NCI-H2196 (cell line): ENCODE measurements around the gene ABCA2.
A peak's percentile ranks its signal among the peaks of the same experiment; 100 is the strongest.

Source experiments
- DNase-seq: peaks from one replicate; lab custom pipeline; 2025; ENCODE audit not compliant: unreplicated experiment; lab: John Stamatoyannopoulos, UW

ABCA2 gene

DNA sequence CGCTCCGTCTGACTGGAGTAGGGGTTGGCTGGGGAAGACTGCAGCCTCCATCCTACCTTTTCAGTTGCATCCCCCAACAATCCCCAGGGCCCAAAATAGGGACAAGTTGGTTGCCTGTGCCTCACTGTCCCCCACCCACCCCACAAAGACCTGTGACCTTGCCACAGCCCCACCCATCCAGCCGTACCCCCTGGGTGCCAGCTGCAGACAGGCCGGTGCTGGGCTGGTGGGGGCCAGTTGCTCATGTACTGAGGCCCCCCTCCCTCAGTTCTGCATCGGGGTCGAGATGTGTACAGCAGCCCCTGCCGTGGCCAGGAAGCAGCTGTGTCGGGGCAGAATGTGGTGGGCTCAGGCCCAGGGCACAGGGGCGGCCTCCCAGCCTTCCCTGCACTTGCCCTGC lies 44.9 kb downstream of the ABCA2 start:
- no peak for DNase-seq

DNA sequence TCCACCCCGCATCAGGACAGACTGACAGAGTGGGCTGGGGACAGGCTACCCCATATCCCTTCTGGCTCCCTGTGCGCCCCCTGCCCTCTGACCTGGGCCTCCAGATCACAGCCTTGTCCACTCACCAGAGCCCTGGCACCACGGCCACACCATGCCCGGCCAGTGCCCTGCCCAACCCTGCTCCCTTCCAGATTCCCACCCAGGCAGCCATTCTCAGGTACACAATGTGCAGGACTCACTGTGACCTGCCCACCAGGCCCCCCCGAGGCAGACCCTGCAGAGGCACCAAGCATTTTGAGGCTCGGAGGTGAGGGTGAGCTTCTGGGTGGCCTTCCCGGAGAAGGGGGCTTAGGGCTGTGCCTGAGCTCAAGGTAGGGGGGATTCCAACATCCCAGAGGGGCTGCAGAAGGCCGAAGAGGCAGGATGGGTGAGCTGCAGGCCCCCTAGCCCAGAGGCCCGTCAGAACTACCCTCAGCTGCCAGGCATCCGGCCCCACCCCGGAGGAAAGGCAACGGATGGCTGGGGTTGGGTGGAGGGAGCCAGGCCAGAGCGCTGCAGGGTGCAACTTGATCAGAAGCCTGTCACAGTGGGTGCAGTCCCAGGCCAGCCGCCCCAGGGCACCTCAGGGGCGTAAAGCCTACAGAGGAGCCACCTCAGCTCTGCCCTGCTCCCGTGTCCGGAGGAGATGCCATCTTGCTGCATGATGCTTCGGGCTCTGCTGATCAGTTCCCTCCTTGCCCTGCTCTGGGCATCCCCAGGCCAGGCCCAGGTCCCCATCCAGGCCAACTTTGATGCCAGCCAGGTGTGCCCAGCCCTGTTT lies 45.6 kb downstream of the ABCA2 start, which contains the start of gene LCNL1:
TSS of gene LCNL1 (plus strand) at position 762 of the 820 bp plus-strand sequence. CDS start 594 bp downstream, outside the sequence.
- no peak for DNase-seq

DNA sequence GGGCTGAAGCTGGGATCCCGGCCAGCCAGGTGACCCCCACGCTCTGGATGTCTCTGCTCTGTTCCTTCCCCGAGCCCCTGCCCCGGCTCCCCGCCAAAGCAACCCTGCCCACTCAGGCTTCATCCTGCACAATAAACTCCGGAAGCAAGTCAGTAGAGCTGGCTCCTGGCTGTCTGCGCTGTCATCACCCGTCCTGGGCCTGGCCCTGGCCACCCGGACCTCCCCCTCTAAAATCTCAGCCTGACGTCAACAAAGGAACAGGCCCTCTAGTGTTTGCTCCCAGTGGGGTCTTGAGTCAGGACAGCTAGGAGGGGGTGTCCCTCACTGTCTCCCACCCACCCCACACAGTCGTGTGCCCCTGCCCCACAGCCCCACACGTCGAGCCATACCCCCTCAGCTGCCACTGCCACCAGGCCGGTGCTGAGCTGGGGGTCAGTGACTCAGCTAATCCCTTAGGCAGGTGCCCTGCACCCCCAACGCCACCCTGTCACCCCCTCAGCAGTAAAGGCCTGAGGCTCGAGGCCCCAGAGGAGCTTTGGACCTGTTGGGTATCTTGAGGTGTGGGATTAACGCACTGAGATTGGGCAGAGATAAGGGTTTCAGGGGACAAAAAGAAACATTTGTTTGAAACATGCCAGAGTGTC lies 46.3 kb downstream of the ABCA2 start:
- no peak for DNase-seq

DNA sequence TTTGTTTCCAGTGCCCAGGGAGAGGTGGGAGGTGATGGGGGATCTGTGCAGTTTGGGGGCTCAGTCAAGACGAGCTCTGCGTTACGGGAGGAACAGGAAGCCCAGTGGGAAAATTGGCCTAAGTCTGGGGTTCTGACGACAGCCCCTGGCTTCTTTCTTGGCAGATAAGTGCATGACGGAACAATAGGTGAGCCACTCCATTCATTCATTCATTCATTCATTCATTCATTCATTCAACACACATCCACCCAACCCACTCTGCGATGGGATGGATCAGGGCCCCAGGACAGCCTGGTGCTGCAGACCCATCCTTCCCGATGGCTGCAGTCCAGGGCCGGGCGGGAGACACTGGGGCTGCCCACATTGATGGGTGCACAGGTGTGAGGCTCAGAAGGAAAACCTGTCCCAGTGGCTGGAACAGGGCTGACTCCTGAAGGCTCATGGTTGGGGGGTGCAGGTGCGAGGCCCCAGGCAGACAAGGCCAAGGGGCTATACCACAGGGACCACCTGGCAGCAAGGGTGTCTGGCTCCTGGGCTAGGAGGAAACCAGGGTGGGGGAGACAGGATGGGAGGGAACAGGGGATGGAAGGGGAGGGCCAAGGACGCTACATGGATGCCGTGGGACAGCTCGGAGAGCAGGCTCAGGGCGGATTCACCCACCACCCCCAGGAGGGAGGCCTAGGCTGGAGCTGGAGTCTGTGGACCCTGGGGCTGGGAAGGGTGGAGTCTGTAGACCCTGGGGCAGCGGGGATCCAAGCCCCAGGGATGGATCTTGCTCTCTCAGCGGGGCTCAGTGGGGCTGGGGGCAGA lies 47.2 kb downstream of the ABCA2 start:
- DNase-seq, result no peak

DNA sequence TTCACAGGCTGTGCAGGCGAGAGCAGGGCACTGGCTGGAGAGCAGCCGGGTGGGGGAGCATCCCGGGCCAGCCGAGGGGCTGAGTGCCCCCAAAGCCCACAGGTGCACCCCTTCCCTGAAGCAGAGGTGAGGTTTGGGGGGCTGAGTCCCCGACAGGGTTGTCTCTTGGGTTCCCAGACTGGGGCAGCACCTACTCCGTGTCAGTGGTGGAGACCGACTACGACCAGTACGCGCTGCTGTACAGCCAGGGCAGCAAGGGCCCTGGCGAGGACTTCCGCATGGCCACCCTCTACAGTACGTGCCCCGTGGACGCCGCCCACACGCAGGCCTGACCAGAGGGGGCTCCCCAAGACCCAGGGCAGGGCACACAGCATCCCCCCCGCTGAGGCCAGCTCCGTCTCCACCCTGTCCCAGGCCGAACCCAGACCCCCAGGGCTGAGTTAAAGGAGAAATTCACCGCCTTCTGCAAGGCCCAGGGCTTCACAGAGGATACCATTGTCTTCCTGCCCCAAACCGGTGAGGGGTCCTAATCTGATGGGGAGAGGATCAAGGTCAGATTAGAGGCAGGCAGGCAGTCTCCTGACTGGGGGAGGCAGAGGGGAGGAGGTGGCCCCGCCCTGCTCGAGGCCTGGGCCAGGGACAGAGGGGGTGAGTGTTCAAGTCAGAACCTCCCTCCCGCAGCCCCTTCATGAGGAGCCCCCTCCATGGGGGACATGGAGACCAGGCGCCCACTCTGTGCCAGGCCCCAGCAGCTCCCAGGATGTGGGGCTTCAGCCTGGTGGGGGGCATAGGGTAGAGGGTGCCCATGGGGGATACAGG lies 48.1 kb downstream of the ABCA2 start:
- no peak for DNase-seq

DNA sequence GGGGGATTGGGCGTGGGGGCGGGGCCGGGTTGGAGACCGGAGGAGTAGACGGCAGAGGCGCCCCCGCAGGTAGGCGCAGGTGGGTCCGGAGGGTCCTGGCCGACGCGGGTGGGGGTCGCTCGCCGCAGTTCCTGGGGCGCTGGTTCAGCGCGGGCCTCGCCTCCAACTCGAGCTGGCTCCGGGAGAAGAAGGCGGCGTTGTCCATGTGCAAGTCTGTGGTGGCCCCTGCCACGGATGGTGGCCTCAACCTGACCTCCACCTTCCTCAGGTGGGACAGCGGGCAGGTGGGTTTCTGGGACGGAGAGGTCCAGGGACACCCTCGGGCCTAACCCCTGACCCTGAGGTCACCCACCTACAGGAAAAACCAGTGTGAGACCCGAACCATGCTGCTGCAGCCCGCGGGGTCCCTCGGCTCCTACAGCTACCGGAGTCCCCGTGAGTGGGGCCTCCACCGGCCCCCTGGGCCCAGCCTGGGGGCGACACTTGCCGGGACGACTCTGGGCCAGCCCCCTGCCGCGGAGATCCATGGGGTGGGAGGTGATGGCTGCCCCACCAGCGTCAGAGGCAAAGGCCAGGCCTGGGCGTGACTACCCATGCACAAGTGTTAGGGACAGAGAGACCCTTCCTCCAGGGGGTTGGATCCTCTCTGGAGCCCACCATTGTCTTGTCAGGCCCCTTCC lies 49.0 kb downstream of the ABCA2 start:
- DNase-seq, result no peak

DNA sequence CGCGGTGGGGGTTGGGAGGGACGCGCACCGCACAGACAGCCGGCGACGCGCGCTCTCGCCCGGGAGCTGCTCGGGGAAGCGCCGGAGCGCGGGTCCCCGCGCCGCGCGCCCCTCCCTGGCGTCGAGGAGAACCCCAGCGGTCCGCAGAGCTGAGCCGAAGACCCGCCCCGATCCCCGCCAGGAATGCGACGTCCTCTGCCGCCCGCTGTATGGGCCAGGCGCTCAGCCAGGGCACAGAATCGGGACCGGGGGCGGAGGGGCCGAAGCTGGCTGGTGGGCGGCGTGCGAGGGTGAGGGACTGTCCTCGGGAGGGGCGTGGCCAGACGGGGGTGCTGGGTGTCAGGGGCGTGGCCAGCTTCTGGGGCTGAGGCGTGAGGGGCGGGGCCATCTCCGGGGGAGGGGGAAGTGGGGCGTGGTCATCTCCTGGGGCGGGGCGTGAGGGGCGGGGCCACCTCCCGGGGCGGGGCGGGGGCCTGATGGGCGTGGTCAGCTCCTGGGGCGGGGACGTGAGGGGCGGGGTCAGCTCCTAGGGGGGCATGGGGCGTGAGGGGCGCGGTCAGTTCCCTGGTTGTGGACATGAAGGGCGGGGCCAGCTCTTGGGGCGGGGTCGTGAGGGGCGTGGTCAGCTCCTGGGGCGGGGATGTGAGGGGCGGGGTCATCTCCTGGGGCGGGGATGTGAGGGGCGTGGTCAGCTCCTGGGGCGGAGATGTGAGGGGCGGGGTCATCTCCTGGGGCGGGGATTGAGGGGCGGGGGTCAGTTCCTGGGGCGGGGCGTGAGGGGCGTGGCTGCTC lies 49.8 kb downstream of the ABCA2 start:
- DNase-seq, result peak; percentile 81

DNA sequence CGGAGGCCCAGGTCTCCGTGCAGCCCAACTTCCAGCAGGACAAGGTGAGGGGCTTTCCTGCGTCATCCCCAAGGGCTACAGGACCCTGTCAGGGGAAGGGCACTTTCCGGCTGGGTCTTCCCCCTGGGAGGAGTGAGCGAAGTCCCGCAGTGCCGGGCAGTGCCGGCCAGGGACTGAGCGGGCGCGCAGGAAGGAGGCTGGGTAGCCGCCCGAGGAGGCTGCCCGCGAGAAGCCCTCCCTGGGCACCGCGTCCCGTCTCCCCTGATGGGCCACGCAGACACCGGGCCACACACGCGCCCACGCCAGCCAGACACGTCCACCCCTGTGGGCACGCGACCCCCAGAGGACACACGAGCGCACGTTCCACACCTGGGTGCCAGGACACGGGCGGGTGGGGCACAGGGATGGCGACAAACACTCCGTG lies 50.4 kb downstream of the ABCA2 start:
- no peak for DNase-seq

DNA sequence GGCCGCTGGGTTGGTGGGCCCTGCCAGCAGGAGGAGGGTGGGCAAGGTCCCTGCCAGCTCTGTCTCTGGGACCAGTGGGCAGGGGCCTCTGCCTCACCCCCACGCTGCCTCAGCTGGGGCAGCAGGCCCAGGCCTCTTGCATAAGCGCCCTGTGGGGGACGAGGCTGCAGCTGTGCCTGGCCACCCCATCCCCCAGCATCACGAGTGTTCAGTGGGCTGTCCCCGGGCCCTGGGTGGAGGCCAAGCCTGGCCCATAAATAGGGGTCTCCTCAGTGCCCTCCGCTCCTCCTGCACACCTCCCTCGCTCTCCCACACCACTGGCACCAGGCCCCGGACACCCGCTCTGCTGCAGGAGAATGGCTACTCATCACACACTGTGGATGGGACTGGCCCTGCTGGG lies 50.8 kb downstream of the ABCA2 start, which contains the start of gene PTGDS:
TSS of gene PTGDS (plus strand) at position 282 of the 400 bp plus-strand sequence. CDS start at position 357, 75 bp downstream.
- no peak for DNase-seq

DNA sequence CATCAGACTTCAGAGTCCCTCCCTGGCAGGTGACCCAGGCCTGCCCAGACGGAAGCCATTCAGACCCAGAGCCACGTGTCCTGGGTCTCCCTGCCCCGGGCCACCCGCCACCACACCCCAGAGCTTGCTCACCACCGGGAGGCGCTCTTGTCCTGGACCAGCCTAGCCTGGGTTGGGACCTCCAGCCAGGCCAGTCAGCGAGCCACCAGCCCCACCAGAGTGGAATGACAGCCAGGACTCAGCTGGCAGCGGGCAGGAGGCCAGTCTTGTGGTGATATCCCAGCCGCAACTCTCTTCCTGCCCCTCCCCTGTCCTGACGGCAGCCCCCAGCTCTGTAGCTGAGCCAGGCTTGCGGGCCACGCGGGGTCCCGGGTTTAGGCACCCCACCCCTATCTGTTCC lies 52.4 kb downstream of the ABCA2 start:
- DNase-seq, result no peak

DNA sequence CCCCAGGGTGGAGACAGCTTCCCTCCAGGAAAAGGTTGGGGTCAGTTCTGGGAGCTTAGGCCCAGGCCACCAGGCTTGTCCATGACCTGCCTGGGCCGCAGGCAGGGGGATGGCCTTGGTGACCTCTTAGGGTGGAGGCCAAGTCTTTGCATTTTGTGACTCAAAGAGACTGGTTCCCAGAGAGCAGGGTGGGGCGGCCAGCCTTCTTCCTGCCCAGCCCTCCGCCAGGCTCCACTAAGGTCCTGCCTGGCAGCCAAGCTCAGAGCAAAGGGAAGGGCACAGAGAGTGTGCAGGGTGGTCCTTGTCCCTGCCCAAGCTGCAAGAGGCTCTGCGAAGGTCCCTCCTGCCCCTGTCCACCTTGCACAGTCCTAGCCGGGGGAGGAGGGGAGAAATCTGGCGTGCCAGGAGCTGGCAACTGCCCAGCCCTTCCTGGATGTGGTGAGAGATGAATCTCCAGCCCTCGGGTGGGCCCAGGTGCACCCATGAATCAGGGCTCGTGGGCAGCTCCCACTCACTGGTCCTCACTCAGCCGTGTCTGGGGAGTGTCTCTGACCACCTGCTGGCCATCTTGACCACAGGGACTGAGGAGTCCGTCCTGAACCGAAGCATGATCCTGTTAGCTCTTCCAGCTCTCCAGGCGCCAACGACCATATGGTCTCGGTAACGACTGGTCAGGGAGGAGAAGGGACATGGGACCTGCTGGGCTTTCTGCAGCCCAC lies 53.1 kb downstream of the ABCA2 start:
- no peak for DNase-seq

DNA sequence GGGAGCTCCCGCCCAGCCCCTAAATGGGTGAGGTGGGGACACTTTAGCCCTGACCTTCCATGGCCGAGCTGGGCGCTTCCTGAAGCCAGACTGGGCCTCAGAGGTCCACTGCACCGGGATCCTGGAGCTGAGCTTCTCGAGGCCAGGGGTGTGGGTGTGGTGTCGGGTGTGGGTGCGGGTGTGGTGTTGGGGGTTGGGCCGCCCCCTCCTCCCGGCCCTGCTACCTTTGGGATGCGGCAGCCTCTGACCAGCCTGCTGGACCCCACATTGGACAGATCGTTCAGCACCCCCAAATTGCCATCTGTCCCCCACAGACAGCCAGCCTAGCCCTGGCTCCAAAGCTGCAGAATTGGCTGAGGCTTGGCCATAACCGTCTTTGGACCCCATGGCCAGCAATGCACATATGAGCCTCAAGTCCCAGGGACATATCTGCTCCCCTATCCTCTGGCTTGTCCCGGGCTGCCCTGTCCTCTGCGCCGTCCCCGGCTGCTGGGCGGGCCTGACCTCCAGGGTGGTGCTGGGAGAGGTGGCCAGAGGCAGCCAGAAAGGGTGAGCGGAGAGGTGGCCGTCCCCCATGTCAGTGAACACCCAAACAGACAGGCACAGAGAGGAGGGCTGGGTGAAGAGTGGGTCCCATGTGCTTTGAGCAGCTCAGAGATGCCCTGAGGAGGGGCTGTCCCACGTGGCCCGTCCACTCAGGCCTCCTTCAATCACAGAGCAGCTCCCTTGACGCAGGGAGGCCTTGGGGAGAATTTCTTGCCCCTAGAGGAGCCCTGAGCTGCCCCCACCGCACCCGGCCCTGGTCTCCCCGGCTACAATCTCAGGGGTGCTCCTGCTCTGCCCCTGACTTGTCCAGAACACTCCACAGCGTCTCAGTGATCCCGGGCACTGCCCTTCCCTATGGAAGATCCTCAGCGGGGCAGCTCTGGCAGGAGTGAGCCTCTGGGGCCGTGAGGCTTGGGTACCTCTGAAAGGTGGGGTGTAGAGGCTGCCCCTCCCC lies 54.1 kb downstream of the ABCA2 start:
- no peak for DNase-seq

DNA sequence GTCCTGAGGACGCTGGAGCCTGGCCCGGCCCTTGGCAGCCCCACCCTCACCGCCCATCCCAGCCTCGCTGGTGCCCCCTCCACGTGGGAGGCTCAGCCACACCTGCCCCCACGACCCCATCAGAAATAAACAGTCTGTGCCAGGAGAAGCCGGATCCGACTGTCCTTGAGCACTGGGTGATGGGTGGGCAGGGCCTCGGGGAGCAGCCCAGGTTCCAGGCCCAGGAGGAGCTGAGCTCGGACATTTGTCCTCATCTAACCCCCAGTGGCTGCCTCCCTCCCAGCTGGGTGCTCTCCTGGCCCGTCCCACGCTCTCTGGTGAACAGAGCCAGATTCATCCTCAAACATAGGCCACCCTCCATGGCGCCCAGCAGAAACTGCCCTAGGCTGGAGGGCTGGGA lies 55.3 kb downstream of the ABCA2 start:
- DNase-seq, result no peak

DNA sequence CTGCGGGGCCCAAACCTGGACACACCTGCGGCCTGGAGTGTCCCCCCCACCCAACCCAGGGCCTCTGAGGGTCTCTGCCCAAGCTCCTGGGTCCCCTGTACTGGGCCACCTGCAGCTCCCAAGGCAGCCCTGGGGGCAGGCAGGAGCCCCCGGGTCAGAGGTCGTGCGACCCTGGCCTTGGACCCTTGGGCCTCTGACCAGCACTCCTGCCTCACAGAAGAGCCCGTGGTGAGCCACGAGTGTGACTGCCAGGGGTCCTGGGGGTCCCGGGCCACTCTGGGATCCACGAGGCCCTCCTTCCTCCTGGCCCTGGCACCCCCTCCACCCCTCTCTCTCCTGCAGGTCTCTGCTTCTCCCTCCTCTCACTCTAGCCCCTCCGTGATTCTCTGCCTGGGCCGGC lies 55.7 kb downstream of the ABCA2 start:
- no peak for DNase-seq

DNA sequence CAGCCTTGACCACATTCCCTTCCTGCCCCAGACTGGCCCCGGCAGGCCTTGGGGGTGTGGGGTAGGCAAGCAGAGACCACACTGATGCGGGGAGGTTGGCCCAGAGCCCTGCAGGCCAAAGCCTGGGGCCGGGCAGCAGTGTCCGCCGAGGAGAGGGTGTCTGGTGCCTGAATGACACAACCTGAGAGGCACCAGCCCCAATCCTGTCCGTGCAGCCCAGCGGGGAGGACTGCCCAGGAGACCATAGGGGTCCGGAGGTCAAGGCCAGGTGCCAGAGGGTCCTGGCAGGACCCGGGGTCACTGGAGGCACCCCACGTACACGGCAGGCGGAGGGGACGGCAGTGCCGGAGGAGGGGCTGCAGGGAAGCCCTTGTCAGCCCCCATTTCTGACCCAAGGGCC lies 56.3 kb downstream of the ABCA2 start:
- no peak for DNase-seq

DNA sequence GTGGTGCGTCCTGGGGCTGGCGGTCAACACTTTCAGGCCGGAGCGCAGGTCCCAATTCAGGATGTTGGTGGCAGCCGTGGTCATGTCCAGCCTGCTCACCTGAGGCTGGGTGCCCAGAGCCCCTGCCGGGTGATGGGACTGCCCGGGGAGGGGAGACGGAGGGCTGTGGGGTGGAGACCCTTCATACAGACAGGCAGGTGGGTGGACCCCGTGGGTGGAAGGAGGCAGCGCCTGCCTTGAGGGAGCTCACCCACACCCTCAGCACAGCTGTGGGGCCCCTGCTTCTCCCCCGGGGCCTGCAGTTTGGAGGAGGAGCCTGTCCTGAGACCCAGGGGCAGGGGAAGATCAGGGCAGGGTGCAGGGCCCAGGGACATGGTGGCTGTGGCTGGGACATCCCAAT lies 57.7 kb downstream of the ABCA2 start:
- DNase-seq, result no peak

DNA sequence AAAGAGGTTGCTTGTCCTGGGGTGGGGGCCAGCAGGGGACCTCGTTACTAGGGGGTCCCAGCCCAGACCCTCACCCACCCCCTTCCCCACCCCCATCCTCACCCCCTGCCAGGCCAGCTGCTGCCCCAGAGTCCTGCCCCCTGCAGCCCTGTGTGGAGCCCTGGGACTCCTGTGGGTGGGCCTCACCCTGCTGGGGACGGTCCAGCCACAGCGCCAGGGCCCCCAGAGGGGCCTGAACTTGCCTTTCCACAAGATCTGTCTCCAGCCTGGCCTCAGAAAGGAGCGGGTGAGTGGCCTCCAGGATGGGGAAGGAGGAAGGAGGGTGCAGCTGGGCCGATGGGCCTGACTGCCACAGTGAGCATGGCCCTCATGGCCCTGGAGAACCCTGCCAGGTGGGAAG lies 58.3 kb downstream of the ABCA2 start:
- DNase-seq, result no peak

DNA sequence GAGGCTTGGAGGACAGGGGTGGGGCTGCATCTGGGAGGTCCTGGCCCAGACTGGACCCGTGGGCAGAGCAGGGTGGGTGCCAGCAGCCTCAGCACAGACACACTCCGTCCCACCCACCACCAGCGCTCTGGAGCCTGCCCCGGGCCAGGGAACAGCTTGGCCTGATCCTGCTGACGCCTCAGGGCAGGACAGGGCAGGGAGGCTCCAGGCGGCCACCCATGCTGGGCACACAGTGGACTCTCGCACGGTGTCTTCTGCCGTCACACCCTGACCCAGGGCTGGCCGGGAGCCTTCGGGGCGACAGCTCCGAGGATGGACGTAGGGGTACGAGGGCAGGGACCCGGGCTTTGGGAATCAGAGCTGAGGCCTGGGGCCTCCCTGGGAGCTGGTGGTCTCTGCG lies 58.9 kb downstream of the ABCA2 start:
- DNase-seq, result no peak
